Stimulated activated naive CD4-positive, alpha-beta T cell treated with Interleukin-2 at 50 U/mL for 16 hours (primary cell): ENCODE measurements around the gene ADARB2.

Experiments used
- DNase-seq: peaks from one replicate; lab custom pipeline; 2025; lab: John Stamatoyannopoulos, UW

Gene ADARB2

GRCh38 chr10:1495915-1496517, 241.3 kb downstream of the ADARB2 start:
- no peak for DNase-seq

GRCh38 chr10:1492641-1493040, 244.7 kb downstream of the ADARB2 start:
- DNase-seq: no peak

GRCh38 chr10:1491901-1492300, 245.4 kb downstream of the ADARB2 start:
- no peak for DNase-seq

GRCh38 chr10:1489801-1490200, 247.5 kb downstream of the ADARB2 start:
- no peak for DNase-seq

- DNase-seq: no peak
These were observed 248.3 kb downstream of the ADARB2 start for GRCh38 chr10:1488970-1489548.

GRCh38 chr10:1486841-1487687, 250.3 kb downstream of the ADARB2 start:
- DNase-seq: no peak

GRCh38 chr10:1485357-1485756, 252.0 kb downstream of the ADARB2 start:
- DNase-seq: no peak

- no peak for DNase-seq
These were observed 253.5 kb downstream of the ADARB2 start for GRCh38 chr10:1483826-1484225.

- no peak for DNase-seq
These were observed 254.1 kb downstream of the ADARB2 start for GRCh38 chr10:1483246-1483645.

GRCh38 chr10:1477578-1477977, 259.7 kb downstream of the ADARB2 start:
- no peak for DNase-seq

GRCh38 chr10:1476455-1476803, 260.9 kb downstream of the ADARB2 start:
- no peak for DNase-seq

- DNase-seq: no peak
These were observed 261.4 kb downstream of the ADARB2 start for GRCh38 chr10:1475771-1476454.

- DNase-seq: no peak
These were observed 262.2 kb downstream of the ADARB2 start for GRCh38 chr10:1475098-1475591.

- DNase-seq: no peak
These were observed 262.8 kb downstream of the ADARB2 start for GRCh38 chr10:1474376-1475097.

- no peak for DNase-seq
These were observed 263.5 kb downstream of the ADARB2 start for GRCh38 chr10:1473874-1474273.

GRCh38 chr10:1472178-1472958, 265.0 kb downstream of the ADARB2 start:
- DNase-seq: no peak

GRCh38 chr10:1468811-1469210, 268.5 kb downstream of the ADARB2 start:
- no peak for DNase-seq

GRCh38 chr10:1467334-1468076, 269.8 kb downstream of the ADARB2 start:
- no peak for DNase-seq

- no peak for DNase-seq
These were observed 271.1 kb downstream of the ADARB2 start for GRCh38 chr10:1465993-1466764.
